Activated CD4-positive, alpha-beta memory T cell treated with anti-CD3 and anti-CD28 coated beads for 36 hours (primary cell): ENCODE measurements around the gene FRMD3. TPM values are rescaled to one million over a fixed set of nuclear protein-coding genes. Genes with fewer than 3 reads are reported as not detected.

Source experiments
- CTCF ChIA-PET: fragments of 350-600 bp; sonication (Branson Sonifier 250); formaldehyde crosslinking; loops from one replicate; lab custom pipeline; 2021; ENCODE audit warnings: antibody characterized with exemption, inconsistent platforms; lab: Charles Lee
- POLR2A ChIA-PET: fragments of 350-600 bp; sonication (Branson Sonifier 250); formaldehyde crosslinking; loops from one replicate; lab custom pipeline; 2021; ENCODE audit warnings: antibody characterized with exemption; lab: Charles Lee
- DNase-seq: peaks from one replicate; pipeline ENCODE4 v3.0.0-alpha.2; 2020
- H3K27ac Mint-ChIP-seq: one replicate; pipeline ENCODE4 v1.8.0; 2021; ENCODE audit warnings: mixed read lengths
- H3K27me3 Mint-ChIP-seq: one replicate; pipeline ENCODE4 v1.8.0; 2021; ENCODE audit warnings: mixed read lengths
- H3K36me3 Mint-ChIP-seq: one replicate; pipeline ENCODE4 v1.8.0; 2021; ENCODE audit warnings: mixed read lengths
- H3K4me1 Mint-ChIP-seq: one replicate; pipeline ENCODE4 v1.8.0; 2021; ENCODE audit warnings: low read depth, mixed read lengths
- H3K4me3 Mint-ChIP-seq: one replicate; pipeline ENCODE4 v1.8.0; 2021; ENCODE audit warnings: mild to moderate bottlenecking, mixed read lengths
- H3K9me3 Mint-ChIP-seq: one replicate; pipeline ENCODE4 v1.8.0; 2021; ENCODE audit warnings: mixed read lengths
- intact Hi-C: fragments of 100-400 bp; cut with micrococcal nuclease; formaldehyde crosslinking; loops from one replicate; pipeline ENCODE4 v1.15.1; 2023
- total RNA-seq, 2 experiments: library from RNA; stranded (reverse); gene quantifications; one replicate each; pipeline ENCODE4 v1.2.3, GENCODE V29; 2021

Gene FRMD3
- total RNA-seq, 2 experiments from 2014 or later, result 0.27 to 0.62 TPM

DNA sequence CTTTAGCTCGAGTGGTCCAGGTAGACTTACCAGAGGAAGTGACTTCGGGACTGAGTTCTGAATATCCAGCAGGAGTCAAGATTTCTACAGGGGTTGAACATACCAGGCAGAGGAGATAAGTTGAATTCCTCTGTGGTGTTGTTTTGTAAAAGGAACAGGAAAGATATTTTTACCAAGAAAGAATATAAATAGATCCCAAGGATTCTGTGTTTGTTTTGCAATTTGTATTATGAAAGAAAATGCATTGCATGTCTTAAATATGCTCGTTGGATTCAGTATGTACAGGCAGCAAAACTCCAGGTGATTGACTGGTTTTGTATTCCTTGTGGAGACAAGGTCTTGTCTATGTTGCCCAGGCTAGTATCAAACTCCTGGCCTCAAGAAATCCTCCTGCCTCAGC, 197.8 kb downstream of the FRMD3 start:
- Mint-ChIP-seq H3K36me3 (peaks cover 1% of the 10 kb centered on the region), H3K4me3 (no peak overlapping the region), H3K27me3 (no peaks in the 10 kb centered on the region), H3K4me1 (no peaks in the 10 kb centered on the region), H3K9me3 (no peaks in the 10 kb centered on the region), H3K27ac (no peak overlapping the region)
- CTCF ChIA-PET, result no interaction called here
- DNase-seq, result no peak
- POLR2A ChIA-PET, result no interaction called here
- intact Hi-C loops, result no loop called here

DNA sequence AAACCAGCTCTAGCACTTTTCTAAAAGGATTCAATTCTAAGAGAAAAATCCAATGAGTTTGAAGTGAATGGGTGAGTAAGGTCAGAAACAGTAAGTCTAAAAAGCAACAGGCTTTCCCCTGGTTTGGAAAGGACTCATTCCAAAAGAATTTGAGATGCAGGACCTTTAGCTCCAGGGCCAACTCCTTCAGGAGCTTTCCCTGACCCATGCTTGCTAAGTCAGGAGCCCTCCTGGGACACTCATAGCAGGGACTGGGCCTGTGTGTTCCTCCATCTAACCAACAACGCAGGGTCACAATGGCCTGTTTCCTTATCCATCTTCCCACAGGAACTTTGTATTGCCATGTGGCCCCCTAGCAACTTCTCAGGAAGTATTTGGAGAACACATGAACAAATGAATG, 198.8 kb downstream of the FRMD3 start:
- no peaks in the 10 kb centered on the region for H3K9me3 Mint-ChIP-seq
- POLR2A ChIA-PET, result no interaction called here
- DNase-seq, result no peak
- no peaks in the 10 kb centered on the region for H3K4me1 Mint-ChIP-seq
- CTCF ChIA-PET, result interaction anchor here (1.1 kb wide), 1 partner anchor 205 kb away, joined by 3 read pairs; no protein-coding TSS in a partner anchor
- no peak overlapping the region for H3K27ac Mint-ChIP-seq
- no peaks in the 10 kb centered on the region for H3K27me3 Mint-ChIP-seq
- peaks cover 1% of the 10 kb centered on the region for H3K36me3 Mint-ChIP-seq
- H3K4me3 Mint-ChIP-seq, result no peak overlapping the region
- intact Hi-C loops, result loop anchor here (5.0 kb wide), 1 partner anchor 573 kb away; no protein-coding TSS in a partner anchor

- Mint-ChIP-seq H3K4me3 (no peak overlapping the region), H3K4me1 (no peaks in the 10 kb centered on the region), H3K36me3 (peaks cover 1% of the 10 kb centered on the region), H3K9me3 (no peaks in the 10 kb centered on the region), H3K27me3 (no peaks in the 10 kb centered on the region), H3K27ac (no peak overlapping the region)
- intact Hi-C loops, result loop anchor here (5.0 kb wide), 1 partner anchor 576 kb away; no protein-coding TSS in a partner anchor
- DNase-seq, result no peak
- CTCF ChIA-PET, result interaction anchor here (1.2 to 6.3 kb wide), 3 partner anchors 208 to 313 kb away, joined by 4 to 111 read pairs (median 51); no protein-coding TSS in a partner anchor
- POLR2A ChIA-PET, result no interaction called here
Measured at GRCh38 chr9:83336706-83337105, 201.5 kb downstream of the FRMD3 start.

DNA sequence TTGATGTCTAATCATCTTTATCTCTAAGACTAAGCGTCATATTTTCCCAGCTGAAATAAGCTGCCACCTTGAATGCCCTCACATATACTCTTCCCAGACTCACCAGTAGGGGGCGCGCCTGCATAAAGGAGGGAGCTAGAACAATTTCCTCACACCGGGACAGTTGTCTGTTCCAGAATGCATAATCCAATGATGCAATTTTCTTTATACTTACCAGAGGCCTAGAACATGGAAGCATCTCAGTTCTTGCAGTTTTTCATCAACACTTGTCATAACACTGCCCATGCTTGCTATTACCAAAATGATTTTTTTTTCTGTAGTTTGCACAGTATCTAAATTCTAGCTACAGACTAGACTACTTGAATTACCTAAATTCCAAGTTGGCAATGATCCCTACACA, 203.9 kb downstream of the FRMD3 start:
- Mint-ChIP-seq H3K9me3 (no peaks in the 10 kb centered on the region), H3K27ac (no peak overlapping the region), H3K27me3 (no peaks in the 10 kb centered on the region), H3K36me3 (no peaks in the 10 kb centered on the region), H3K4me3 (no peak overlapping the region), H3K4me1 (no peaks in the 10 kb centered on the region)
- peak; percentile 85 for DNase-seq
- intact Hi-C loops, result loop anchor here (1.0 kb wide), 3 partner anchors 210 to 315 kb away; no protein-coding TSS in a partner anchor
- CTCF ChIA-PET, result interaction anchor here (0.5 to 6.3 kb wide), 49 partner anchors 9 to 1725 kb away, joined by 3 to 111 read pairs (median 4); partner anchors contain the start of genes FRMD3 and IDNK
- POLR2A ChIA-PET, result interaction anchor here (1.0 kb wide), 2 partner anchors 24 to 210 kb away, joined by 3 read pairs; no protein-coding TSS in a partner anchor

DNA sequence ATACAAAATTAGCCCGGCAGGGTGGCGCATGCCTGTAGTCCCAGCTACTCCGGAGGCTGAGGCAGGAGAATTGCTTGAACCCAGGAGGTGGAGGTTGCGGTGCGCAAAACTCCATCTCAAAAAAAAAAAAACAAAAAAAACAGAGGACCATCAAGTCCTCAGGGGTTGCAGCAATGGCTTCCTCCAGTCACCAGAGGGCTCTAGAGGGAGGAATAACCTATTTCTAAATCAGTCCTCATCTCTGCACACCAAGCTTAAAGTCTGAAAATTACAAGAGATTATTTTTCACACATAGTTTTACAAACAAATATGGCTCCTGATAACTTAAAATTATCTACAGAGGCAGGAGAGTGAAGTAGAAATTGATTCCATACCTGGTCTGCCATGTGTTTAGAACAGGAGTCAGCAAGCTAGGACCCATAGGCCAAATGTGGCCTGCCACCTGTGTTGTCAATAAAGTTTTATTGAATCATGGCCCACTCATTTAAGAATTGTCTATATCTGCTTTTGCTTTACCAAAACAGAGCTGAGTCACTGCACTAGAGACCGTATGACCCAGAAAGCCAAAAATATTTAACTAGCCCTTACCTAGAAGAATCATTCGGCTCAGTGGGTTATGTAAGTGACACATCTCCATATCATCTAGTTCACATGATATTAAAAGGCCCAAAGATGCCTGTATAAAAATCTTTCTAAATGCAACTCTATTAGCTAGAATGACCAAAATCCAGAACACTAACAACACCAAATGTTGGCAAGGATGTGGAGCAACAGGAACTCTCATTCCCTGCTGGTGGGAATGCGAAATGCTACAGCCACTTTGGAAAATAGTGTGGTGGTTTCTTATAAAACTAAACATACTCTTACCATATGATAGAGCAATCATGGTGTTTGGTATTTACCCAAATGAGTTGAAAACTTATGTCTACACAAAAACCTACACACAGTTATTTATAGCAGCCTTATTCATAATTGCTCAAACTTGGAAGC, 207.7 kb downstream of the FRMD3 start:
- intact Hi-C loops, result no loop called here
- Mint-ChIP-seq H3K9me3 (no peaks in the 10 kb centered on the region), H3K36me3 (no peaks in the 10 kb centered on the region), H3K4me3 (no peak overlapping the region), H3K4me1 (no peaks in the 10 kb centered on the region), H3K27me3 (no peaks in the 10 kb centered on the region), H3K27ac (no peak overlapping the region)
- ChIA-PET CTCF (interaction anchor here (0.7 to 1.8 kb wide), 3 partner anchors 214 to 832 kb away, joined by 3 to 6 read pairs (median 3); no protein-coding TSS in a partner anchor), POLR2A (no interaction called here)
- DNase-seq, result no peak

- no peaks in the 10 kb centered on the region for H3K36me3 Mint-ChIP-seq
- CTCF ChIA-PET, result interaction anchor here (1.4 kb wide), 1 partner anchor 269 kb away, joined by 3 read pairs; no protein-coding TSS in a partner anchor
- POLR2A ChIA-PET, result no interaction called here
Measured at GRCh38 chr9:83327750-83328622, 210.2 kb downstream of the FRMD3 start.

GRCh38 chr9:83327323-83327722, 210.9 kb downstream of the FRMD3 start:
- no peak for DNase-seq
- Mint-ChIP-seq H3K27me3 (no peaks in the 10 kb centered on the region), H3K4me1 (no peaks in the 10 kb centered on the region), H3K9me3 (no peaks in the 10 kb centered on the region), H3K27ac (no peak overlapping the region), H3K4me3 (no peak overlapping the region), H3K36me3 (no peaks in the 10 kb centered on the region)
- ChIA-PET CTCF (interaction anchor here (0.9 to 1.4 kb wide), 2 partner anchors 8 to 270 kb away, joined by 3 read pairs; no protein-coding TSS in a partner anchor), POLR2A (no interaction called here)
- intact Hi-C loops, result no loop called here

More at GRCh38 chr9:83327750-83328622, 210.2 kb downstream of the FRMD3 start:
- H3K4me1 Mint-ChIP-seq, result no peaks in the 10 kb centered on the region
- no peak for DNase-seq
- no peaks in the 10 kb centered on the region for H3K27me3 Mint-ChIP-seq
- intact Hi-C loops, result no loop called here
- no peaks in the 10 kb centered on the region for H3K9me3 Mint-ChIP-seq
- H3K4me3 Mint-ChIP-seq, result no peak overlapping the region
- H3K27ac Mint-ChIP-seq, result no peak overlapping the region

DNA sequence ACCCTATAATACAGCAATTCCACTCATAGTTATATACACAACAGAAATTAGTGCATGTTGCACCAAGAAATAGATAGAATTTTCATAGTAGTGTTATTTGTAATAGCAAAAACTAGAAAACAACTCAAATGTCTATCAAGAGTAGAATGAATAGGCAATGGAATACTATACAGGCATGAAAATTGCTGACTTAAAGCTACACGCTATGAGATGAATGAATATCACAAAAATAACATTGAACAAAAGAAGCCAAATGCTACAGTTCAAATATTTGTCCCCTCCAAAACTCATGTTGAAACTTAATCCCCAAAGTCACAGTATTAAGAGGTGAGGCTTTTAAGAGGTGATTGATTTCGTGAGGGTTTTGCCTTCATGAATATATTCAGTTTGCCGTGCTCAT, 215.1 kb downstream of the FRMD3 start:
- H3K27ac Mint-ChIP-seq, result no peak overlapping the region
- H3K4me1 Mint-ChIP-seq, result no peaks in the 10 kb centered on the region
- H3K27me3 Mint-ChIP-seq, result no peaks in the 10 kb centered on the region
- CTCF ChIA-PET, result no interaction called here
- peaks cover 4% of the 10 kb centered on the region for H3K36me3 Mint-ChIP-seq
- H3K9me3 Mint-ChIP-seq, result peaks cover 19% of the 10 kb centered on the region
- POLR2A ChIA-PET, result no interaction called here
- intact Hi-C loops, result no loop called here
- no peak overlapping the region for H3K4me3 Mint-ChIP-seq
- no peak for DNase-seq

GRCh38 chr9:83322438-83322837, 215.8 kb downstream of the FRMD3 start:
- no peak for DNase-seq
- no peak overlapping the region for H3K4me3 Mint-ChIP-seq
- ChIA-PET POLR2A (no interaction called here), CTCF (no interaction called here)
- H3K4me1 Mint-ChIP-seq, result no peaks in the 10 kb centered on the region
- peaks cover 19% of the 10 kb centered on the region for H3K9me3 Mint-ChIP-seq
- H3K36me3 Mint-ChIP-seq, result peaks cover 4% of the 10 kb centered on the region
- H3K27me3 Mint-ChIP-seq, result no peaks in the 10 kb centered on the region
- intact Hi-C loops, result no loop called here
- H3K27ac Mint-ChIP-seq, result no peak overlapping the region

DNA sequence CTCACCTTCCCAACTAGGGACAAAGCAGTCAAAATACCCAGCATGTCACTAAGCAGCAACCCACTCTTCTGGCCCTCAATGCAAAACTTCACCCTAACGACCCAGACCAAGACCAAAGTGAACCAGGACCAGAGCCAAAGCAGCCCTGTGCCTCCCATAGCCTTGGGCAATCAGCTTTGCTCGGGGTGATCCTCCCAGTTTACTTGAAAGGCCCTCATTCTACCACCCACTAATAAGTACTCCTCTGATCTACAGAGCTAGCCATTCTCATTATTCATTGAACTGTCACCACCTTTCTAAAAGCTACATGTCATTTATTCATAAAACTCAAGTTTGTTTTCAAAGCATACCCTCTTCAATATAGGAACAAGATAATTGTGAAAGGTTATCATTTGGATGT, 221.0 kb downstream of the FRMD3 start:
- Mint-ChIP-seq H3K27me3 (no peaks in the 10 kb centered on the region), H3K4me3 (no peak overlapping the region), H3K27ac (no peak overlapping the region), H3K4me1 (no peaks in the 10 kb centered on the region), H3K9me3 (peaks cover 19% of the 10 kb centered on the region), H3K36me3 (peaks cover 4% of the 10 kb centered on the region)
- ChIA-PET POLR2A (no interaction called here), CTCF (interaction anchor here (1.0 kb wide), 1 partner anchor 17 kb away, joined by 3 read pairs; no protein-coding TSS in a partner anchor)
- no peak for DNase-seq
- intact Hi-C loops, result no loop called here

- intact Hi-C loops, result no loop called here
- ChIA-PET POLR2A (no interaction called here), CTCF (interaction anchor here (1.1 kb wide), 1 partner anchor 19 kb away, joined by 3 read pairs; no protein-coding TSS in a partner anchor)
- Mint-ChIP-seq H3K4me3 (no peak overlapping the region), H3K36me3 (peaks cover 4% of the 10 kb centered on the region), H3K4me1 (no peaks in the 10 kb centered on the region), H3K27ac (no peak overlapping the region), H3K9me3 (peaks cover 7% of the 10 kb centered on the region), H3K27me3 (no peaks in the 10 kb centered on the region)
- no peak for DNase-seq
Measured at GRCh38 chr9:83315649-83316048, 222.6 kb downstream of the FRMD3 start.
